Measurements from ENCODE around the gene DBT.

The DBT gene

GRCh38 chr1:100142343-100142742 lies 107.3 kb downstream of the DBT start:
- H3K27ac ChIP-seq, result no peak overlapping the region
- peaks cover 93% of the 10 kb centered on the region for H3K36me3 ChIP-seq
- TF ChIP-seq CTCF (IDR thresholded peaks at IDR 0.05), result no peak
- H3K9me3 ChIP-seq, result no peaks in the 10 kb centered on the region
- no peaks in the 10 kb centered on the region for H3K4me1 ChIP-seq (ENCODE audit: control insufficient read depth in 1 of 2, insufficient read depth in 1 of 2, low read depth in 1 of 2, low read length in 1 of 2)
- no peak overlapping the region for H3K4me3 ChIP-seq (ENCODE audit: low read depth in 1 of 2, low read length in 1 of 2)
- no peaks in the 10 kb centered on the region for H3K27me3 ChIP-seq

GRCh38 chr1:100141192-100141591 lies 108.4 kb downstream of the DBT start:
- Histone ChIP-seq H3K27me3 (no peaks in the 10 kb centered on the region), H3K4me1 (ENCODE audit: control insufficient read depth in 1 of 2, insufficient read depth in 1 of 2, low read depth in 1 of 2, low read length in 1 of 2) (no peaks in the 10 kb centered on the region), H3K4me3 (ENCODE audit: low read depth in 1 of 2, low read length in 1 of 2) (no peak overlapping the region), H3K27ac (no peak overlapping the region), H3K9me3 (no peaks in the 10 kb centered on the region), H3K36me3 (peaks cover 87% of the 10 kb centered on the region)
- TF ChIP-seq CTCF (IDR thresholded peaks at IDR 0.05), result no peak

- H3K27me3 ChIP-seq, result no peaks in the 10 kb centered on the region
- no peak overlapping the region for H3K4me3 ChIP-seq (ENCODE audit: low read depth in 1 of 2, low read length in 1 of 2)
- no peak for TF ChIP-seq CTCF (IDR thresholded peaks at IDR 0.05)
- peaks cover 8% of the 10 kb centered on the region in 2 experiments for H3K4me1 ChIP-seq (ENCODE audit: control insufficient read depth in 1 of 2, insufficient read depth in 1 of 2, low read depth in 1 of 2, low read length in 1 of 2)
- peaks cover 54% of the 10 kb centered on the region for H3K36me3 ChIP-seq
- H3K27ac ChIP-seq, result no peak overlapping the region
- no peaks in the 10 kb centered on the region for H3K9me3 ChIP-seq
These were observed 112.0 kb downstream of the DBT start for GRCh38 chr1:100137602-100138001.
